ENCODE results near the gene DDX59. TPM values are rescaled to one million over a fixed set of nuclear protein-coding genes. Genes with fewer than 3 reads are reported as not detected.
A peak's percentile ranks its signal among the peaks of the same experiment; 100 is the strongest.

The DDX59 gene
- total RNA-seq: 12.9 TPM
- long read RNA-seq, transcript DDX59-201 (8 exons, 2,289 nt): major isoform, 53 of 60 reads
- long read RNA-seq, partial matches to known transcripts: 1 of 60 reads
- long read RNA-seq, other reads (novel, unspliced or antisense): 6 of 60 reads

DNA sequence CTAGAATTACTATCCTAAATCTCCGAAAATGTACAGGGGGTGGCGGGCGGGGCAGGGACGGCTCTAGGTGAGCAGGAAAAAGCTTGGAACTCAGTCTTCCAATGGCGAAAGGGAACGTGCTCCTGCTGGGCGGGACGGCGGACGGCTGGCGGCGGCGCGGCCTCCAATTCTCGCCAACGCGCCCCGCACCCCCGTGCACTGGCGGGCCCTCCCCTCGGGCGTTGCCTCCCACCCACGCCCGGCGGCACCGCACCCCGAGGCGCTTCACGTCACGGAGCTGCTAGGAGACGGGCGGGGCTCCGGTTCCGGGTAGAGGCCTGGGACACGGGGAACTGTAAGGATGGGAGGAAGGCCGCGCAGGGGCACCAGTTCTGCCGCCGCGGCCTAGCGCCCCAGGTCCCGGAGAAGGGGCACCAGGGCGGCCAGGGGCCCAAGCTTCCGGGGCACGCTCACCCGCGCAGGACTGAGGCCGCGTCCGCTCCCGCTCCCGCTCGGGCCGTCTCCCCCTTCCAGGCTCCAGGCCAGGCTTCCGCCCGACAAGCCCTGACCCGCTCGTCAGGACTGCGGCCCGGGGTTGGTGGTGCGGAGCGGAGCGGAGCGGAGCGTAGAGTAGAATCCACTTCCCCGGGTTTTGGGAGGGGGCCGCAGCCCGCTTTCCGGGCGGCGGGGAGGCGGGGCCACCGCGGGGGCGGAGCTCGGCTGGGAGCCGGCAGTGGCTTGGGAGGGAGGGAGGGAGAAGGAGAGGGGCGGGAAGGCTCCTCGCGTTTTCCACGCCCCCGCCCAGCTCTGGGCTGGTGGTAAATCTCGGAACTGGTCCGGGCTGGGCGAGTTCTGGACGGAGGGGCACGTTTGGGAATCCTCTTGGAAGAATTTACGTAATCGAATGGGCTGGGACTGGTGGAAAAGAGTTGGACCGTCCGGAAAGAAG is at the start of gene DDX59:
Gene DDX59, minus strand, starts transcription at position 594 of the 928 bp plus-strand sequence. CDS start 3,167 bp downstream, outside the sequence.
- intact Hi-C loops (cut with DNase I): loop anchor here (5.0 kb wide), 1 partner anchor 68 kb away; the partner anchor contains the start of gene CAMSAP2
- DNase-seq (peak; percentile 97), ATAC-seq (ENCODE audit: poor library complexity) (peak; percentile 97)

- DNase-seq (no peak), ATAC-seq (ENCODE audit: poor library complexity) (no peak)
- intact Hi-C loops (cut with DNase I): no loop called here
These were observed 44.9 kb upstream of the DDX59 start for GRCh38 chr1:200714504-200715187.

DNA sequence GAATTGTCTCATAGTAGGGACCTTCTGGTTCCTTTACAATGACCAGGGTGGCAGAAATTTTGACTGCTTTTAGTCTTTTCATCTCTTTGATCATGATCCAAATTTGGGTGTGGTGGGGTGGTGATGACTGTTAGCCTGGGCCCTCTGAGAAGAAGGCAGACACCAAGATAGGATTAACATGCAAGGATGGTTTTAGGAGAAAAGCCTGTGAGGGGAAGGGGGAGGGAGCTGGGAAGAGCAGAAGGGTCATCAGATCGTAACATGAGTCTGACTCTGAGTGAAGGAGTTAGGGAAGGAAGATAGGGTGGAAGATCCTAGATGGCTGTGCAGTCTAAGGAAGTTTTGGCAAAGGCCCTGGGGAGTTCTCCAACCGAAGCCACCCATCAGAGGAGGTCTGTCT is 40.5 kb upstream of the DDX59 start:
- no peak for ATAC-seq (ENCODE audit: poor library complexity)
- intact Hi-C loops (cut with DNase I): no loop called here
- no peak for DNase-seq

GRCh38 chr1:200708769-200709168 is 39.1 kb upstream of the DDX59 start:
- DNase-seq: no peak
- intact Hi-C loops (cut with DNase I): no loop called here
- ATAC-seq (ENCODE audit: poor library complexity): no peak

- DNase-seq (no peak), ATAC-seq (ENCODE audit: poor library complexity) (no peak)
- intact Hi-C loops (cut with DNase I): no loop called here
These were observed 38.5 kb upstream of the DDX59 start for GRCh38 chr1:200708161-200708560.

- no peak for DNase-seq
- intact Hi-C loops (cut with DNase I): no loop called here
- no peak for ATAC-seq (ENCODE audit: poor library complexity)
These were observed 37.4 kb upstream of the DDX59 start for GRCh38 chr1:200707116-200707515.

DNA sequence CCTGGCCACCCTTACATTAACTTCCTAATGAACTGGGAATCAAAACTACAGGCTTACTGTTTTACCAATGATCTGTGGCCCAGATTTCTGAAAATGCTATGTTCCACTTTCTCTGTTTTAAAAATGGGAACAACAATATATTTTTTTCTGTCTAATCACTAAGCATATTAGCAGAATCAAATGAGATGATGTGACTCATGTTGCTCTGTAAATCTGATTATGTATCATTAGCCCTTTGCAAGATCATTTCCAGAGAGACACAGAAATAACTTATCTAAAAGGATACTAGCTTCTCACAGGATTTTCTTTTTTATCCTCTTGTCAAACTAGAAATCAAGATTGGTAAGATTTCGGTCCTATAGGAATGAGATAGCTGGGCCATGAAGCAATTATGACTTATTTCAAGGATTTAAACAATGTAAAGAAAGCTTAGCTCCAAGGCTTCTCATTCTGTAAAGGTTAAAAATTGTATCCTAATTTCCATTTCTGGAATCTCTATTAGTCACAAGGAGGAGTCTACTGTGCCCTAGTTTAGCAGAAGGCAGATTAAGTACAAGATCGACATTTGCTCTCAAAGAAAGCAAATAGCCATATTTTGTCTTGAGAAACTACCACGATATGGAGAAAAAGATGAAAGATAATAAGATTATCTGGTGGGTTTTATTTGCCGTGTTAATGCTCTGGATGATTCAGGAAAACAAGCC is 36.6 kb upstream of the DDX59 start:
- ATAC-seq (ENCODE audit: poor library complexity): no peak
- intact Hi-C loops (cut with DNase I): no loop called here
- no peak for DNase-seq

- no peak for ATAC-seq (ENCODE audit: poor library complexity)
- intact Hi-C loops (cut with DNase I): no loop called here
- no peak for DNase-seq
These were observed 35.3 kb upstream of the DDX59 start for GRCh38 chr1:200704986-200705500.

GRCh38 chr1:200699871-200700270 is 30.2 kb upstream of the DDX59 start:
- intact Hi-C loops (cut with DNase I): no loop called here
- ATAC-seq (ENCODE audit: poor library complexity): no peak
- DNase-seq: no peak

- ATAC-seq (ENCODE audit: poor library complexity): no peak
- intact Hi-C loops (cut with DNase I): no loop called here
- DNase-seq: no peak
These were observed 25.0 kb upstream of the DDX59 start for GRCh38 chr1:200694738-200695137.

GRCh38 chr1:200693327-200693726 is 23.6 kb upstream of the DDX59 start:
- intact Hi-C loops (cut with DNase I): no loop called here
- no peak for ATAC-seq (ENCODE audit: poor library complexity)
- no peak for DNase-seq

GRCh38 chr1:200692316-200692715 is 22.6 kb upstream of the DDX59 start:
- intact Hi-C loops (cut with DNase I): no loop called here
- DNase-seq: no peak
- ATAC-seq (ENCODE audit: poor library complexity): no peak

- intact Hi-C loops (cut with DNase I): no loop called here
- DNase-seq: no peak
- ATAC-seq (ENCODE audit: poor library complexity): no peak
These were observed 16.9 kb upstream of the DDX59 start for GRCh38 chr1:200686620-200687019.

- intact Hi-C loops (cut with DNase I): no loop called here
- no peak for DNase-seq
These were observed 14.3 kb upstream of the DDX59 start for GRCh38 chr1:200684015-200684414.

GRCh38 chr1:200683298-200683697 is 13.6 kb upstream of the DDX59 start:
- no peak for ATAC-seq (ENCODE audit: poor library complexity)
- intact Hi-C loops (cut with DNase I): no loop called here
- DNase-seq: no peak

More at GRCh38 chr1:200684015-200684414, 14.3 kb upstream of the DDX59 start:
- no peak for ATAC-seq (ENCODE audit: poor library complexity)

DNA sequence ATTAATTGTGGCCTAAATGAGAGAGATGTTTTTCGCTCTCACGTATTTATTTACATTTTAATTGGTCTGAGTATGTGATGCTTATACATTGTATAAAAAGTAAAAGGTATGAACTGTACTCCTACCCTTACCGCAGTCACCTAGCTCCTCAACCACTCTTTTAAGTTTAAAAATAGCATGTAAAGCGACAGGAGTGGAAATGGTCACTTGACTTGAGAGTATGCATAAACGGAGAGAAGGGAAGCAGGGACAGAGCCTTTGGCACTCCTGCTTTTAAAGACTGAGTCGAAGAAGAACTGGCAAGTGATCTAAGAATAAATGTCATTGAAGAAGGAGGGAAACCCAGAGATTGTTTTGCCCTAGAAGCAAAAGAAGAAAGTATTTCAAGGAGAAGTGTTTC is 11.5 kb upstream of the DDX59 start:
- intact Hi-C loops (cut with DNase I): no loop called here
- no peak for DNase-seq
- no peak for ATAC-seq (ENCODE audit: poor library complexity)

DNA sequence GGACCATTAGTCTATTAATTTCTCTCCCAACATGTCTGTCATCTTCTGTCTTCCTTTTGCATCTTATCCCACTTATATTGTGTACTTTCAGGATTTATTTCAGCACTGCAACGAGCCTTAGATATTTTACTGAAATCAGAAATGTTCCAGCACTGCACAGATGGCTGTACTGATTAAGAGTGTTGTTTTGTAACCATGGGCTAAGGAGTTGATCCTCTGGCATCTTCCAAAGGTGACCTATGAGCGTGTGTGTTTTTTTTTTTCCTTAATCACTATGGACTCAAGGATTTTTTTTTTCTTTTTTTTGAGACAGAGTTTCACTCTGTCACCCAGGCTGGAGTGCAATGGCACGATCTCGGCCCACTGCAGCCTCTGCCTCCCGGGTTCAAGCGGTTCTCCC is 7.1 kb upstream of the DDX59 start:
- intact Hi-C loops (cut with DNase I): no loop called here
- no peak for ATAC-seq (ENCODE audit: poor library complexity)
- no peak for DNase-seq

- intact Hi-C loops (cut with DNase I): no loop called here
- ATAC-seq (ENCODE audit: poor library complexity): no peak
These were observed 5.8 kb upstream of the DDX59 start for GRCh38 chr1:200675588-200675852.

More at GRCh38 chr1:200675588-200675852, 5.8 kb upstream of the DDX59 start:
- DNase-seq: no peak
